Left lobe of liver (tissue), 2 donors: ENCODE measurements around the gene MAST1. TPM values are rescaled to one million over a fixed set of nuclear protein-coding genes. Genes with fewer than 3 reads are reported as not detected.
"Not testable (repeated sequence)": the region's sequence is repeated elsewhere in the genome, so short reads cannot be mapped to it uniquely, and the experiment has no call there.

Experiments used
- ATAC-seq: fragments of 200-7000 bp; cut with Tn5 transposase; one replicate; pipeline ENCODE4 v1.9.1; 2020; ENCODE audit warnings: mild to moderate bottlenecking, moderate library complexity
- DNase-seq: peaks from one replicate; pipeline ENCODE4 v3.0.0-alpha.2; 2020; ENCODE audit warnings: low spot score
- total RNA-seq: library from RNA; stranded (reverse); gene quantifications from one replicate; pipeline ENCODE4 v1.2.1, GENCODE V29; 2021
- donor health status: DM: no; HTN: no; CAD: no; lungs with moderate emphysema.
- donor health status: DM: no; HTN: yes; CAD: no.

The MAST1 gene
- total RNA-seq, result 0.86 TPM

- ATAC-seq, result peak; percentile 75
- DNase-seq, result no peak
Measured at GRCh38 chr19:12838182-12838885, at the start of gene MAST1. MAST1 (plus strand) TSS chr19:12838515; CDS start chr19:12838573, 58 bp downstream.

DNA sequence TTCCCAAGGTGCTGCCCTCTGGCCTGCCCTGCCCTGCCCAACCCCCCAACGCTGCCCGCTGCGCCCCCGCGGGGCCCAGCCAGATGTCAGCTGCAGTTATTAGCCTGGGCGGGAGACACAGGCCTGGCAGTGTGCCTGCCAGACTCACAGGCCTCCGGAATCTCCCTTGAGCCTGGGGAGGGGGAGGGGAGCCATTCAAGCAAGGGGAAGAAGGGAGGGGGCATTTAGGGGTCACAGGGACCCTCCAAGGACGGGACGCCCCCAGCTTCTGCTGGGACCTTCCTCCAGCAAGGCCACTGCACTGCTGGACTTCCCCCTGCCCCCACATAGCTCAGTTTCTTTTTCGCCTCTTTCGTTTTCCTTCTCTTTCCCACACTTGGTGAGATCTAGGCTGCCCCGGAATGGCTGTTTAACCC is 49.6 kb upstream of the MAST1 start:
- peak; percentile 1 for ATAC-seq
- DNase-seq, result peak; percentile 85

DNA sequence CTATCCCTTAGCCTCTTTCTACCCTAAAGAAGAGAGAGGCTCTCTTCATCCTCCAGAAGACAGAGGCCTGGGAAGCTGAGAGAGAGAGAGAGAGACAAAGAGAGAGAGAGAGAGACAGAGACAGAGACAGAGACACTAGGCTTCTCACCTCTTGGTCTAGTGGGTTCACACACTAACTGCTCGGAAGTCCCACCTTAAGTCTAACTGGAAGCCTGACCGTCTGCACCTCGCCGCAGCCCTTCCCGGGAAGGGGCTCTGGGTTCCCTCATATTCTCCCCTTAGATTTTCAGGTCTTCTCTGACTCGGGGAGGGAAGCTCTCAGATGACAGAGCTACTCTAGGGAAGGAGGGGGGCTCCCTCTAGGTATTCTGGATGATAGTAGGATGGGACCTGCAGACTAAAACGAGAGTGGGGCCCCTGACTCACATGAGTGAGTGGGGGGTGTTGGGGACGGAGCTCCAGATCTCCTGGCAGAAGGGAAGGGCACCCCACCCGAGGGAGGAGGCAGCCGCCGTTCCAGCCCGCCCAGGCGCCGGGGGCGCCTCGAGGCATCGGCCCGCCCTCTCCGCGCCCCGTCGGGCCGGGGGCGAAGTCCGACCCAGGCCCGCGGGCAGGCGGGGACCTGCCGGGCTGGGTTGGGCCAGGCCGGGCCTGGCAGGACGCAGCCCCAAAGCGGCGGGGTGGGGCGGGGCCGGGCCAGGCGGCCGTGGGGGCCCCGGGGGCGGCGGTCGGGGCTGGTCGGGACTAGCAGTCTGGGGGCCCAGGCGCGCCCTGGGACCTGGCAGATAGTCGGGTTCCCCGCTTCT is 49.0 kb upstream of the MAST1 start:
- DNase-seq (no peak), ATAC-seq (peak; percentile 33)

DNA sequence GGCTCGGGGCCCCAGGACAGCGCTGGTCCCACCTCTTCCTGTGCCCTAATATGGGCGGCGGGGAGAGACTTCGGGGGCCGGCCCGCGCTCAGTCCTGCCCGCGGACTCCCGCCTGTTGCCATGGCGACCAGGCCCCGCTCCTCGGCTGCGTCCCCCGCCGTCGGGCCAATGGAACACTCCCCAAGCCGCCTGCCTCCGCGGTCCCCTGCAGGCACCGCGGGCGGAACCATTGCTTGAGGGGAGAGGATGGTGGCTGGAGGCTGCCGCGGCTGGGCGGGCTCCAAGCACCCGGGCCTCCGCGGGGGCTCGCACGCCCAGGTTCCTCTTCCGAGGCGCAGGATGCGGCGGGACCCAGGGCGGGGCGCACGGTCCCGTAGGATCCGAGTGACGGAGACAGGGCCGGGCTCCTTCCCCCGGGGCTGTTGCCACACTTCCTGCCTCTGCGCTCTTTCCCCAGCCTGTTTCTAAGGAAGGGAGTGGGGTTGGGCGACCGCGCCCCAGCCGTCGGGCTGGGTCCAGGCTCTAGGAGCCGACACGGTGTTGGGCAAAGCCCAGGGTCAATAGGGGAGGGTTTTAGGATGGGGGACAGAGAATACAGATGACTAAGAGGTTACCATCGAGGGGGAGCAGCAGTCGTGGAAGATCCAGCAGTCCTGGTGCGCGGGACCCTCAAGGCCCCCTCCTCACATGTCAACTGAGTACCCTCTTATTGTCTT is 48.3 kb upstream of the MAST1 start:
- DNase-seq (peak; percentile 97), ATAC-seq (peak; percentile 50)

GRCh38 chr19:12790628-12791344 is 47.5 kb upstream of the MAST1 start:
- ATAC-seq, result no peak
- no peak for DNase-seq

- ATAC-seq (peak; percentile 55), DNase-seq (peak; percentile 99)
Measured at GRCh38 chr19:12791345-12792050, 46.8 kb upstream of the MAST1 start, which contains the start of gene JUNB. JUNB (plus strand) TSS chr19:12791486; CDS start chr19:12791772, 286 bp downstream.

GRCh38 chr19:12792051-12792852 is 46.1 kb upstream of the MAST1 start:
- DNase-seq, result peak; percentile 80
- ATAC-seq, result peak; percentile 0

DNA sequence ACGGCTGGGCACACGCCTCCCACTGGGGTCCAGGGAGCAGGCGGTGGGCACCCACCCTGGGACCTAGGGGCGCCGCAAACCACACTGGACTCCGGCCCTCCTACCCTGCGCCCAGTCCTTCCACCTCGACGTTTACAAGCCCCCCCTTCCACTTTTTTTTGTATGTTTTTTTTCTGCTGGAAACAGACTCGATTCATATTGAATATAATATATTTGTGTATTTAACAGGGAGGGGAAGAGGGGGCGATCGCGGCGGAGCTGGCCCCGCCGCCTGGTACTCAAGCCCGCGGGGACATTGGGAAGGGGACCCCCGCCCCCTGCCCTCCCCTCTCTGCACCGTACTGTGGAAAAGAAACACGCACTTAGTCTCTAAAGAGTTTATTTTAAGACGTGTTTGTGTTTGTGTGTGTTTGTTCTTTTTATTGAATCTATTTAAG is 45.4 kb upstream of the MAST1 start:
- DNase-seq, result no peak
- no peak for ATAC-seq

DNA sequence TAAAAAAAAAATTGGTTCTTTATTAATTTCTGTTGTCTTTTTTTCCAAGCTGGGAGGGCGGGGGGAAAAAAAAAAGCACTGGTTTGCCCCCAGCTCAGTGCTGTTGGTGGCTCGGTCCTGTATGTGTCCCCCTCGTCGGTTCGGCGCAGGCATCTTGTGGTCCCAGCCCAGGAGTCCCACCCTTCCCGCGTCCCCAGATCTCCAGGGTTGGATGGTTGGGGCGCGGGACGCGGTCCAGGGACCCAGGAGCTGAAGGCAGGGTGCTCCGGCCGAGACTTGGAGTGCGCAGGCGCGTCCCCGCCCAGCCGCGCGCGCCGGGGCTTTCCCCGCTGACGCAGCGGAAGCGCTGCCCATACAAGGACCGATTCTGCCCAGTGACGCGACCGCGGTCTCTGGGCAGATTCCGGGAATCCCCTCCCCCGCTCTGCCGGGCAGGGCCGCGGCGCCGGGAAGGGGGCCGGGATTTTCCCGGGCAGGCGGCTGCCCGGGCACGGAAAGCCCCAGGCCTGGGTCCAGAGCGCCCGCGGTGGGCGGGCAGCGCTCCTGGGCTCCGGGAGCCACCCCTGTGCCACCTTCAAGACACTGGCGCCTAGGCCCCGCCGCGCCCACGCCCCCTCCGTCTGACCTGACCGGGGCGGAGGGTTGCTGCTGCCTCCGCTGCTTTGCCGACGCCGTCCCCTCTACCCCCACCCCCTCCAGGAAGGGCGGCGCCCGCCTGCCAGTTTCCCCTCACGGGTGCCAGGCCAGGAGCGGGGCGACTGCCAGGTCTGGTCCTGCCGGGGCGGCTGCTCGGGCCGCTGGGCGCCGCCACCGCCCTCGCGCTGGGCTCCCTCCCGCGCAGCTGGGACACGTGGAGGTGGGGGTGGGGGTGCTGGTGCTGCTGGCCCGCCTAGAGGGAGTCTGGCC is 44.8 kb upstream of the MAST1 start:
- DNase-seq (peak; percentile 98), ATAC-seq (peak; percentile 49)

DNA sequence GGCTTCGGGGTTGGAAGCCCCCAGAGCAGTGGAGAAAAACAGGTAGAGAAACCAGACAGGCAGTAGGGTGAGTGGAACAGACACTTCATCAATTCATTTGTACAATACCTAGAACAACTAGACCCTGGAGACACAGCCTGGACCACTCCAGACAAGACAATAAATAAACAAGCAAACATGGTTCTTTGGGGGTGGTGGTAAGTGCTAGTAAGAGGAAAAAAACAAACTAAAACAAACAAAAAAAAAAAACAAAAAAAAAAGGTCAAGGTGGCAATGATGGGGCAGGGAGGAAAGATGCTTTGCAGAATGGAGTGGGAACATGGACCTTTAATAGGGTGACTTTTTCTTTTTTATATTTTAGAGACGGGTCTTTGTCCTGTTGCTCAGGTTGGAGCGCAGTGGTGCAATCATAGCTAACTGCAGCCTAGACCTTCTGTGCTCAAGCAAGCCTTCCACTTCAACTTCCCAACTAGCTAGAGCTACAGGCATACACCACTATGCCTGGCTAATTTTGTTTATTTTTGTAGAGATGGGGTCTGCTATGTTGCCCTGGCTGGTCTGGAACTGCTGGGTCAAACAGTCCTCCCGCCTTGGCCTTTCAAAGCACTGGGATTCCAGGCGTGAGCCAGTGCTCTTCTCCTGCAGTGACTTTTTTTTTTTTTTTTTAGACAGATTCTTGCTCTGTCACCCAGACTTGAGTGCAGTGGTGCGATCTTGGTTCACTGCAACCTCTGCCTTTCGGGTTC is 43.9 kb upstream of the MAST1 start:
- DNase-seq, result no peak
- ATAC-seq, result no peak

- DNase-seq (no peak), ATAC-seq (no peak)
Measured at GRCh38 chr19:12794971-12795381, 43.3 kb upstream of the MAST1 start.

GRCh38 chr19:12796146-12797071 is 41.9 kb upstream of the MAST1 start:
- DNase-seq, result peak; percentile 76
- peak; percentile 45 for ATAC-seq

DNA sequence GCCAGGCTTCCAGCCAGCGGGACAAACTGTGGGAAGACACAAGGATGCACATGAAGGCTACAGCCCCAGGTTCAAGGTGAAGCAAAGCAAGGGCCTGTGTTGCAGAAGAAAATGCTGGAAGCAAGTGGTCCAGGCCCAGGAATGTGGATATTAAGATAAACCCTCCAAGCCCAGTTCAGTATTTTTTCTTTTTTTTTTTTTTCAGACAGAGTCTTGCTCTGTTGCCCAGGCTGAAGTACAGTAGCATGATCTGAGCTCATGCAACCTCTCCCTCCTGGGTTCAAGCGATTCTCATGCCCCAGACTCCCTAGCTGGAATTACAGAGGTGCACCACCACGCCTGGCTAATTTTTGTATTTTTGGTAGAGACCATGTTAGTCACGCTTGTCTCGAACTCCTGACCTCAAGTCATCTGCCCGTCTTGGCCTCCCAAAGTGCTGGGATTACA is 41.2 kb upstream of the MAST1 start:
- DNase-seq, result no peak
- no peak for ATAC-seq

DNA sequence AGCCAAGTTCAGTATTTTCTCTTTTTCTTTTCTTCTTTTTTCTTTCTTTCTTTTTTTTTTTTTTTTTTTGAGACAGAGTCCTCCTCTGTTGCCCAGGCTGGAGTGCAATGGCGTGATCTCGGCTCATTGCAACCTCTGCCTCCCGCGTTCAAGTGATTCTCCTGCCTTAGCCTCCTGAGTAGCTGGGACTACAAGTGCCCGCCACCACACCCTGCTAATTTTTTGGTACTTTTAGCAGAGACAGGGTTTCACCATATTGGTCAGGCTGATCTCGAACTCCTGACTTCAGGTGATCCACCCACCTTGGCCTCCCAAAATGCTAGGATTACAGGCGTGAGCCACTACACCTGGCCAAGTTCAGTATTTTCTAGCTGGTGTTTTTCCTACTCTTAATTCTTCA is 40.7 kb upstream of the MAST1 start:
- DNase-seq, ATAC-seq: not testable (repeated sequence)

- ATAC-seq, result no peak
- DNase-seq, result no peak
Measured at GRCh38 chr19:12799742-12800465, 38.4 kb upstream of the MAST1 start.

DNA sequence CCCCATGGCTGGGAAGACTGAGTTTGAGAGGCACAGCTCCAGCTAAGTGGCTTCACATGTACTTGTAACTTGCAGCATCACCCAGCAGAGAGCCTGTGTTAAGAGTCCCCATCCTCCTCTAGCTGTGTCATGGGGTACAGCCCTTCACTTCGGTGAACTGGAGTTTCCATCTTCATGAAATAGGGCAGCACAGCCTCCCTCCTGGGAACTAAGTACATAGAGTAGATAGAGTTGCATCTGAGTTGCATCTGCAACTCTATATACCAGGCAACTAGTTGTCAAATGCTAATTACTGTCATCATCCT is 37.9 kb upstream of the MAST1 start:
- DNase-seq (no peak), ATAC-seq (no peak)
